SK-N-SH treated with all-trans-retinoic acid at 6 μM for 48 hours (cell line): ENCODE data around the gene AHSG.

Experiments
- ATAC-seq: fragments of 200-7000 bp; cut with Tn5 transposase; 3 replicates; pipeline ENCODE4 v1.9.1; 2020; ENCODE audit warnings: mild to moderate bottlenecking, moderate library complexity
- ARNTL ChIP-seq: fragments of 450-650 bp; formaldehyde crosslinking; IDR thresholded peaks from 2 replicates; pipeline ENCODE4 v1.5.0; 2020; ENCODE audit warnings: low read depth, mild to moderate bottlenecking, moderate library complexity, borderline replicate concordance
- BACH2 ChIP-seq: fragments of 250-450 bp; sonication (Bioruptor Pico); IDR thresholded peaks from 2 replicates; pipeline ENCODE4 v1.9.0; 2021; ENCODE audit warnings: mild to moderate bottlenecking, borderline replicate concordance
- CREB5 ChIP-seq: fragments of 250-450 bp; sonication (Bioruptor Pico); IDR thresholded peaks from 2 replicates; pipeline ENCODE4 v1.5.1; 2020; ENCODE audit warnings: low read depth, mild to moderate bottlenecking, moderate library complexity
- CSDC2 ChIP-seq: fragments of 250-450 bp; sonication (Bioruptor Pico); IDR thresholded peaks from 2 replicates; pipeline ENCODE4 v1.5.0; 2020; ENCODE audit warnings: mild to moderate bottlenecking, moderate library complexity
- CSRNP3 ChIP-seq: fragments of 250-450 bp; sonication (Bioruptor Pico); IDR thresholded peaks from 2 replicates; pipeline ENCODE4 v1.5.1; 2021; ENCODE audit warnings: mild to moderate bottlenecking, moderate library complexity
- ESRRG ChIP-seq: fragments of 250-450 bp; sonication (Bioruptor Pico); IDR thresholded peaks from 2 replicates; pipeline ENCODE4 v1.6.1; 2021; ENCODE audit warnings: mild to moderate bottlenecking
- GLIS3 ChIP-seq: fragments of 250-450 bp; sonication (Bioruptor Pico); IDR thresholded peaks from 2 replicates; pipeline ENCODE4 v1.5.0; 2020; ENCODE audit warnings: mild to moderate bottlenecking, moderate library complexity
- OSR1 ChIP-seq: fragments of 250-450 bp; sonication (Bioruptor Pico); IDR thresholded peaks from 2 replicates; pipeline ENCODE4 v1.8.0; 2022; ENCODE audit warnings: moderate library complexity, mild to moderate bottlenecking, inconsistent platforms
- PATZ1 ChIP-seq: fragments of 250-450 bp; sonication (Bioruptor Pico); IDR thresholded peaks from 2 replicates; pipeline ENCODE4 v1.8.0; 2020; ENCODE audit warnings: mild to moderate bottlenecking, moderate library complexity, borderline replicate concordance
- POU6F1 ChIP-seq: fragments of 250-450 bp; sonication (Bioruptor Pico); IDR thresholded peaks from 2 replicates; pipeline ENCODE4 v1.8.0; 2021; ENCODE audit warnings: low read depth, mild to moderate bottlenecking, moderate library complexity, borderline replicate concordance
- PPARA ChIP-seq: fragments of 250-450 bp; sonication (Bioruptor Pico); IDR thresholded peaks from 2 replicates; pipeline ENCODE4 v1.5.0; 2020; ENCODE audit warnings: mild to moderate bottlenecking, borderline replicate concordance
- RARB ChIP-seq: fragments of 250-450 bp; sonication (Bioruptor Pico); IDR thresholded peaks from 2 replicates; pipeline ENCODE4 v1.8.0; 2021; ENCODE audit warnings: mild to moderate bottlenecking, moderate library complexity
- TCF4 ChIP-seq: fragments of 250-450 bp; sonication (Bioruptor Pico); IDR thresholded peaks from 2 replicates; pipeline ENCODE4 v1.8.0; 2021; ENCODE audit warnings: mild to moderate bottlenecking, moderate library complexity, borderline replicate concordance
- TOX ChIP-seq: fragments of 250-450 bp; sonication (Bioruptor Pico); IDR thresholded peaks from 2 replicates; pipeline ENCODE4 v1.8.0; 2021; ENCODE audit warnings: mild to moderate bottlenecking, moderate library complexity, borderline replicate concordance
- TSHZ2 ChIP-seq: fragments of 250-450 bp; sonication (Bioruptor Pico); IDR thresholded peaks from 2 replicates; pipeline ENCODE4 v1.5.0; 2020; ENCODE audit warnings: mild to moderate bottlenecking, moderate library complexity
- ZC3H10 ChIP-seq: fragments of 250-450 bp; sonication (Bioruptor Pico); IDR thresholded peaks from 2 replicates; pipeline ENCODE4 v1.5.1; 2021; ENCODE audit warnings: mild to moderate bottlenecking, moderate library complexity
- ZFP3 ChIP-seq: fragments of 250-450 bp; sonication (Bioruptor Pico); IDR thresholded peaks from 2 replicates; pipeline ENCODE4 v1.5.0; 2020; ENCODE audit warnings: mild to moderate bottlenecking, moderate library complexity
- ZFP30 ChIP-seq: fragments of 450-650 bp; formaldehyde crosslinking; IDR thresholded peaks from 2 replicates; pipeline ENCODE4 v1.5.0; 2022; ENCODE audit warnings: mild to moderate bottlenecking, moderate library complexity
- ZNF565 ChIP-seq: fragments of 450-650 bp; formaldehyde crosslinking; conservative IDR thresholded peaks from 2 replicates; pipeline ENCODE4 v1.5.0; 2020; ENCODE audit warnings: low read depth, mild to moderate bottlenecking, moderate library complexity
- ZNF70 ChIP-seq: fragments of 450-650 bp; formaldehyde crosslinking; IDR thresholded peaks from 2 replicates; pipeline ENCODE4 v1.5.0; 2020; ENCODE audit warnings: mild to moderate bottlenecking, moderate library complexity
- ZNF8 ChIP-seq: fragments of 450-650 bp; formaldehyde crosslinking; IDR thresholded peaks from 2 replicates; pipeline ENCODE4 v1.5.0; 2020; ENCODE audit warnings: mild to moderate bottlenecking, moderate library complexity

AHSG gene

GRCh38 chr3:186653080-186653707 lies 40.3 kb downstream of the AHSG start:
- ATAC-seq: no peak; the same call in 2 of the 3 replicates
- TF ChIP-seq ESRRG (CRISPR knock-in tag) (no peak), GLIS3 (CRISPR knock-in tag) (no peak), RARB (CRISPR knock-in tag) (no peak), ZNF8 (CRISPR knock-in tag) (no peak), OSR1 (no peak), PPARA (CRISPR knock-in tag) (no peak), ZC3H10 (no peak)

DNA sequence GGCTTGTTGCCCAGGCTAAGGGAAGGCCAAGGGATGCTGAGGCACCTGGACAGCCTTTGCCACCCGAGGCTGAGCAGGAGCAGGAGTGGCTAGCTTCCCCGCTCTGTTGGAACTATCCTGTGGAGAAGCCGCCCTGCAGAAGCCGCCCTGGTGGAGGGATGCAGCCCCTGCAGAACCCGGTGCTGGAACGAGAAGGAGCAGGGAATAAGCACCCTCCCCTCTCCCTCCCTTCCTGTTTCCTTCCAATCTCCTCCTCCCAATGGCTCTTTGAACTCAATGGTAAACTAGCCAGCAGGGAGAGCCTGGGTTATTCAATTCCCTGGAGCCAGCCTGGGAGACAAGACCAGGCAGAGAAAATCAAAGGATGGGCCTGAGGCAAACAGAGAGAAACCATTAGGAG lies 41.1 kb downstream of the AHSG start:
- peak; percentile 68 for ATAC-seq
- no peak for TF ChIP-seq OSR1
- no peak for TF ChIP-seq ZFP30
- TF ChIP-seq ZC3H10: no peak
- TF ChIP-seq TOX (CRISPR knock-in tag): no peak
- TF ChIP-seq CSRNP3: no peak
- TF ChIP-seq ESRRG (CRISPR knock-in tag): no peak
- TF ChIP-seq BACH2 (CRISPR knock-in tag): no peak
- no peak for TF ChIP-seq RARB (CRISPR knock-in tag)
- TF ChIP-seq ZNF565 (CRISPR knock-in tag): no peak
- TF ChIP-seq ZFP3 (CRISPR knock-in tag): no peak
- TF ChIP-seq POU6F1 (CRISPR knock-in tag): no peak
- TF ChIP-seq PPARA (CRISPR knock-in tag): no peak
- TF ChIP-seq ZNF8 (CRISPR knock-in tag): no peak
- no peak for TF ChIP-seq ARNTL
- TF ChIP-seq PATZ1 (CRISPR knock-in tag): no peak
- TF ChIP-seq CSDC2 (CRISPR knock-in tag): no peak
- TF ChIP-seq GLIS3 (CRISPR knock-in tag): no peak
- TF ChIP-seq ZNF70 (CRISPR knock-in tag): no peak
- TF ChIP-seq CREB5 (CRISPR knock-in tag): no peak
- TF ChIP-seq TCF4: no peak

GRCh38 chr3:186663361-186664118 lies 50.7 kb downstream of the AHSG start:
- ATAC-seq: no peak
- TF ChIP-seq ZFP3 (CRISPR knock-in tag) (no peak), ARNTL (no peak), TOX (CRISPR knock-in tag) (no peak), OSR1 (no peak), BACH2 (CRISPR knock-in tag) (no peak), PATZ1 (CRISPR knock-in tag) (no peak), PPARA (CRISPR knock-in tag) (no peak), ZNF565 (CRISPR knock-in tag) (no peak), CSDC2 (CRISPR knock-in tag) (no peak), TSHZ2 (CRISPR knock-in tag) (no peak), POU6F1 (CRISPR knock-in tag) (no peak)
